K562 (cell line): ENCODE results near the gene ZNF501. TPM values are rescaled to one million over a fixed set of nuclear protein-coding genes. Genes with fewer than 3 reads are reported as not detected.

Experiments used
- CEBPZ ChIP-seq: fragments of 150-350 bp; IDR thresholded peaks from 2 replicates; pipeline ENCODE4 v1.6.1; 2014; ENCODE audit warnings: low read depth, mild to moderate bottlenecking, low read length, borderline replicate concordance
- EP400 ChIP-seq: fragments of 450-650 bp; IDR thresholded peaks from 2 replicates; pipeline ENCODE4 v1.6.1; 2017; ENCODE audit warnings: antibody characterized with exemption, mild to moderate bottlenecking, moderate library complexity
- GABPA ChIP-seq: fragments of 200-800 bp; sonication (Bioruptor generic); conservative IDR thresholded peaks from 2 replicates; pipeline ENCODE4 v1.6.1; 2016; ENCODE audit warnings: low read depth, missing genetic modification characterization, missing compliant biosample characterization
- KDM4B ChIP-seq, 2 experiments: fragments of 450-650 bp in 1 of 2; sonication (generic) in 1 of 2; IDR thresholded peaks; 2 replicates each; pipeline ENCODE4 v1.6.1; 2016 to 2017; ENCODE audit warnings: borderline replicate concordance in 2 of 2, antibody characterized with exemption in 1 of 2, low read depth in 1 of 2, mild to moderate bottlenecking in 1 of 2
- MBD2 ChIP-seq: sonication (generic); IDR thresholded peaks from 2 replicates; pipeline ENCODE4 v1.6.1; 2016; ENCODE audit warnings: low read depth, borderline replicate concordance
- SAFB ChIP-seq: fragments of 200-400 bp; formaldehyde crosslinking; IDR thresholded peaks from 2 replicates; pipeline ENCODE4 v1.6.1; 2017; ENCODE audit warnings: low read depth, low read length, borderline replicate concordance
- SNIP1 ChIP-seq: fragments of 450-650 bp; IDR thresholded peaks from 2 replicates; pipeline ENCODE4 v1.7.1; 2017; ENCODE audit warnings: low read depth, mild to moderate bottlenecking
- ZNF436 ChIP-seq: fragments of 250-450, 450-650 bp; sonication (Bioruptor Pico); formaldehyde crosslinking; IDR thresholded peaks from 2 replicates; pipeline ENCODE4 v1.7.0; 2020; ENCODE audit warnings: mild to moderate bottlenecking
- polyA plus RNA-seq, 8 experiments: library from polyadenylated mRNA; depleted of rRNA in 4 of 8; stranded (reverse) in 5 of 8; unstranded in 3 of 8; fragments of >200 nt; fragmentation: Nextera tagmentation in 2 of 8; fragmentation: Illumina TruSeq in 1 of 8; extraction: Ambion mirVana in 2 of 8; extraction: Trizol in 1 of 8; gene quantifications; 2 replicates each; pipeline versions ENCODE4 v1.2.1 to v1.2.3, GENCODE V29; 2011 to 2014; ENCODE audit warnings: inconsistent platforms in 1 of 8, missing spikeins in 1 of 8
- total RNA-seq, 7 experiments: library from RNA; depleted of rRNA in 6 of 7; stranded (reverse); fragments of >200 nt in 6 of 7; fragmentation: Illumina TruSeq in 2 of 7; extraction: Trizol in 2 of 7; gene quantifications; 2 replicates each; pipeline versions ENCODE4 v1.2.1 to v1.2.3, GENCODE V29; 2011 to 2021; ENCODE audit warnings: low replicate concordance in 1 of 7
- TF ChIP-seq, protein P1 (sequence below): IDR thresholded peaks from 2 replicates; pipeline ENCODE4 v1.6.1; 2012; ENCODE audit warnings: low read depth, low read length, improper control_type of control experiment, borderline replicate concordance

Gene ZNF501
- total and polyA plus RNA-seq, 9 of the 15 experiments (the other 6 are each of a cell fraction or from before 2014, with no cell fraction given): 1.2 to 6.5 (median 3.7) TPM

DNA sequence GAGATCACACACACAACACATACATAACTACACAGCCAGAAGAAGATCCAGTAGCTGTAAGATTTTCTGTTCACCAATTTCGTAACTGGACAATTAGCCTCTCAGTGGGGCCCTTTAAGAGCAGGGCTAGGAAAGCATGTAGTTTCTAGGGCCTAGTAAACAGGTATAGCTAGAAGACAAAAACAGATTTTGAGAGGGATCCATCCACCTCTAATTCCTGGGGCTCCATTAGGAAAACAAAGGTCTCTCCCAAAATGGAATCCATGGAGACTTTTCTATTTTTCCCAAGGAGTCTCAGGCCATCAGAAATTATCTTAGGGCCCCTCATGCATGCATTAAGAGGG lies 42.6 kb downstream of the ZNF501 start (continued):
- TF ChIP-seq CEBPZ: 0 out of 2 replicates have a peak, but pooled peaks have one; percentile 31
- TF ChIP-seq MBD2: no peak
- no peak for TF ChIP-seq SNIP1
- TF ChIP-seq, protein P1, sequence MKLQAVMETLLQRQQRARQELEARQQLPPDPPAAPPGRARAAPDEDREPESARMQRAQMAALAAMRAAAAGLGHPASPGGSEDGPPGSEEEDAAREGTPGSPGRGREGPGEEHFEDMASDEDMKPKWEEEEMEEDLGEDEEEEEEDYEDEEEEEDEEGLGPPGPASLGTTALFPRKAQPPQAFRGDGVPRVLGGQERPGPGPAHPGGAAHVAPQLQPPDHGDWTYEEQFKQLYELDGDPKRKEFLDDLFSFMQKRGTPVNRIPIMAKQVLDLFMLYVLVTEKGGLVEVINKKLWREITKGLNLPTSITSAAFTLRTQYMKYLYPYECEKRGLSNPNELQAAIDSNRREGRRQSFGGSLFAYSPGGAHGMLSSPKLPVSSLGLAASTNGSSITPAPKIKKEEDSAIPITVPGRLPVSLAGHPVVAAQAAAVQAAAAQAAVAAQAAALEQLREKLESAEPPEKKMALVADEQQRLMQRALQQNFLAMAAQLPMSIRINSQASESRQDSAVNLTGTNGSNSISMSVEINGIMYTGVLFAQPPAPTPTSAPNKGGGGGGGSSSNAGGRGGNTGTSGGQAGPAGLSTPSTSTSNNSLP: no peak
- no peak for TF ChIP-seq SAFB
- TF ChIP-seq EP400: no peak
- TF ChIP-seq KDM4B (IDR thresholded peaks at IDR 0.05; ENCODE audit: borderline replicate concordance in 2 of 2, low read depth in 1 of 2): no peak
- no peak for TF ChIP-seq ZNF436
- no peak for TF ChIP-seq GABPA (tag)
